Measurements from ENCODE around the gene IQSEC1.
A peak's percentile ranks its signal among the peaks of the same experiment; 100 is the strongest.

Gene IQSEC1

DNA sequence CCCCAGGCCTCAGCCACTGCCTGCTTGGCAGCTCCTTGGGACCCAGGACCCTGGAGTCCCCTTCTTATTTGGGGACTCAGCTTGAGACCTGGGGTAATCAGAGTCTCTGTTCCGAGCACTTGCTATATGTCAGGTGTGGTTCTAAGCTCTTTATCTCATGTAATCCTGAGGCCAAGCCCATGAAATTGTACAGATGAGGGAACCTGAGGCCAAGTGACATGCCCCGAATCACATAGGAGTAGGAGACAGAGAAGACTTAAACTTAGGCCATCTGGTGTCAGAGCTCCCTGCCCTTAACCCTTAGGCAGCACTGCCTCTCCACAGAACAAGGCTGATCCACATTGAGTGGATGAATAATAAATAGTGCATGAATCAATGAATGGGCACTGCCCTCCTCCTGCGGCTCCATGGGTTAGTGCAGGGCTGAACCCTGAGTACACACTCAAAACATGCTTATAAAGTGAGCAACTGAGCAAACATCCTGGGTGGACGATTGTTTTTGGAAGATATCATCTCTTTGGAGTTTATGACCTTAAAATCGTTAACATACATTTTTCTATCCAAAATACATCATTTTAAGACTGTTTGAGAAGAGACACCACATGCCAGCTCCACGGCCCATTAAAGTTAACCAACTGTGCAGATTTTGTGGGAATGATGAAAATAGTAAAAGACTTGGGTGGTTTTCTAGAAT, 33.2 kb upstream of the IQSEC1 start:
- DNase-seq: no peak

DNA sequence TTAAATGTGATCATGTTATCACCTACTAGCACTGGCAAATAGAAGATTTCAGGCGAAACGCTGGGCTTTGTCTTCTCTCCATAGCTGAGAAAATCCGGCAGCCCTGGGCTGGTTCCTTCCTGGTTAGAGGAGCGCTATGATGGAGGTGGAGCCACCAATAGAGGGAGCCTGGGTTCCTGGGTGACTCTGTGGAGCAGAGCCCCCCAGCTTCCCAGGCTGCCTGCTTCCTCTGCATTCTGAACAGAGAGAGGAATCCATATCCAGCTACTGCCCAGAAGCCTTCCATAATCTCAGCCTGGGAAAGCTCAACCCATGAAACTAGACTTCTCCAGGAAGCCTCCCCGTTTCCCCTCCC, 32.6 kb upstream of the IQSEC1 start:
- no peak for DNase-seq

DNA sequence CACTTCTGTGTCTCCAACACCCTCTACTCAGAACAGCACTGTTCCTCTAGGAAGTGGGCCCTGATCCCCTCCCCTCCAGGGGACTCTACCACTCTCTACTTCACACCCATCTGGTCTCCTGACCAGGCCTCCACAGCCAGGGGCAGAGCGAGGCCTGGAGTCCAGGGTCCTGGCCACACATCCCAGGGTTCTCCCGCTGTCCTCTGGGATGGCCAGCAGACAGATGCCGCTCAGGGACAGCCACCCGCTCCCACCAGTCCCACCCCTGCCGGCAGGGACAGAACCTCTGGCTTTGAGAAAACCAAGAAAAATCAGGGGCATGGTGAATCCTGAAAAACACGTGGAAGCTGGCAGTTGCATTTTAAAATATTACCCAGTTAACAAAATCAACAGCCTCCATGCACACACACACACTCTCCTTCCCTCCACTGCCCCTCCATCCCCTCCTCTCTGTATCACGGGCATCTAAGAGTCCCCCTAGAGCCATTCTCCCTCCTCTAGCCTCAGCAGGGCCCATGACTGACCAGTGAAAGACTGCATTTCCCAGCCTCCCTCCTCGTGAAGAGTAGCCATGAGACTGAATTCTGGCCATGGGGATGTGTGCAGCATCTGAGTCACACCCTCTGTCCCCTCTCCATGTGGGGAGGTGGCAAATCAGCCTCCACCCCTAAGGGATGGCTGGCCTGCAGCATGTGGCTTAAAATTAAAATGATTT, 32.1 kb upstream of the IQSEC1 start:
- no peak for DNase-seq

DNA sequence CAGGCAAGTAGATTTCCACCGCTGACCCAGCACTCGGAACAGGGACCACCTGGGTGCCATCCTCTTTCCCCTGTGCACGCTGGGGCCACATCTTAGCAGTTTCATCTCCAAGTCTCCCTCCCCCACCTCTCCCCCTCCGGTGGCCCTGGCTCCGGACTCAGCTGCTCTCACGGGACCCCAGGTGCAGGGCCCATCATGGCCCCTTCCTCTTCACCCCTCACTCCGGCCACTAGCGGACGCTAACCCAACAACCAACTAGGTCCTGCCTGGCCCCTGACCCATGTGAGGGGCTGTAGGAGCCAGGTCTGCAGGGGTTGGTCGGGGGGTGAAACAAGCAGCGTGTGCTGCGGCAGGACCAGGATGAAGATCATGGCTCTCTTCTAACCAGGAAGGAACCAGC, 31.3 kb upstream of the IQSEC1 start:
- DNase-seq: no peak

DNA sequence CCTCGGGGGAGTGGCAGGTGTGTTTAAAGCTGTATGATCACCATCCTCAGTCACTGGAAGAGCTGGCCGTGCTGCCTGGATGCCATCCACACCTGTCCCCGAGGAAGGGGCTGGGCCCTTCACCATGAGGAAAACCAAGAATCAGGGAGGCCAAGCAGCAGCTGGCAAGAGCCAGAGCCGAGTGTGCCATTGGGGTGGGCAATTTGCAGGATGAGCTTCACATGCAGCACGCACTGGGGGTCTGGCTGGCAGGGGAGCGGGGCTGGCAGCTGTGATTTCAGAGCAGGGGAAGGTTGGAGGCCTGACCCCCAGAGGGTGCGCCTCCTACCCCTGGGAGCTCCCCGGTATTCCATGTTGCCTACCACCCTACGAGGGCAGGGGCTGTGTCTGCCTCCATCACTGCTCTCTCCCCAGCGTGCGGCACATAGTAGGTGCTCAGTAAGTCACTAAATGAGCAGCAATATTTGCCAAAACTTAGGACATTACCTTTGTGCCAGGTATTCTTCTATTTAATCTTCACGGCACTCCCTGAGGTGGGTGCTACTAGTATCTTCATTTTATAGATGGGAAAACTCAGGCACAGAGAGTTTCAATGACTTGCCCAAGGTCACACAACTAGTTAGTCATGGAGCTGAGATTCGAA, 30.3 kb upstream of the IQSEC1 start:
- no peak for DNase-seq

DNA sequence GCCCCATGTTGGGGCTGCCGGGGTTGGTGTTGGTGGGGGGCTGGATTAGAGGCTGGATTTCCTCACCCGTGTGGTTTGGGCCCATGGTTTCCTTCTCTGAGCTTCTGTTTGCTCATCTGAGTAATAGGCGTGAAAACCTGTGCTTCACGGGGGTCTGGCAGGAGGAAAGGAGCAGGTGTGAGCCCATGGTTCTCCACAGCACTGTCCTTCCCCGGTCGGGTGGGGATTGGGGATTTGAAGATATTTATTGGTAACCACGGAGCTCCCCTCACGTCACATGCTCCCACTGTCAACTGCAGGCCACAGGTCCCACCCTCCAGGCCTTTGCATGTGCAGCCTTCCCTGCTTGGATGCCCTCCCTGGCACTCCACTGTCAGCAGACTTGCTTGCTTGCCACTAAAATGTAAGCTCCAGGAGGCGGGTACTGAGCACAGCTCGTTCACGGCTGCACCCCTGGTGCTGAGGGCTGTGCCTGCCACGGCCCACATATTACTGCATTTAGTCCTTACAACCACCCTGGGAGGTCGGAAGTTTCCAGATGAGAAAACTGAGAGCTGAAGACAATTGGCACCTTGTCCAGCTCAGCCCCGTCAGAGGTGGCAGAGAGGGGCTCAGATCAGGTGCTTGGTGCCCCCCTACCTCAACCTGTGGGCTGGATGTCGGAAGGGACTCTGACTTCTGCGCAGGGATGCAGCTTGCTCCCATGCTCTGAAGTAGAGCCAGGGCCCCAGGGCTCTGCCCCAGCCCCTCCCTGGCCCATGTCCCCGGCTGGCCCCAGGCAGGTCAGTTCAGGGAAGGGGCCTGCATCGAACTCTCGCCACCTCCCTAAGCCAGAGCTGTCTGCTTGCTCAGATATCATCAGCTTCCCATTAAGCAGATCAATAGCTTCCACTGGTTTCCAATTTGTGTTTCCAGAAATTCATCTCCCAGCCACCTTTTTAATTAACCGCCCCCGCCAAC, 29.4 kb upstream of the IQSEC1 start:
- DNase-seq: no peak

DNA sequence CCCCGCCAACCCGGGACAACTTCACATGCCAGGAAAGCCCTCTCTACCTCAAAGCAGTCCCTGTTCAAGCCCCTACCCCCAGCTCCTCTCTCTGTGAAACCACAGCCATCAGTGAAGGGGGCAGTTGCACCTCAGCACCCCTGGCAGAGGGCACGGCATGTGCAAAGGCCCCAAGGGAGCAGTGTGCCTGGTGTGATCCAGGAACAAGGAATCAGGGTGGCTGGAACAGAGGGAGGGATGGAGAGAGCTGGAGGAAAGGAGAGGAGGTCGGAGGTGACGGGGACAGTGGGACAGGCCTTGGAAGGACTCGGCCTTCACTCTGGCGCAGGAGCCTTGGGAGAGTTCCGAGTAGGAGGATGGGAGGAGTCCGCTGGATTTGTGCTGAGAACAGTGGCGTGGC, 26.5 kb upstream of the IQSEC1 start:
- DNase-seq: no peak

DNA sequence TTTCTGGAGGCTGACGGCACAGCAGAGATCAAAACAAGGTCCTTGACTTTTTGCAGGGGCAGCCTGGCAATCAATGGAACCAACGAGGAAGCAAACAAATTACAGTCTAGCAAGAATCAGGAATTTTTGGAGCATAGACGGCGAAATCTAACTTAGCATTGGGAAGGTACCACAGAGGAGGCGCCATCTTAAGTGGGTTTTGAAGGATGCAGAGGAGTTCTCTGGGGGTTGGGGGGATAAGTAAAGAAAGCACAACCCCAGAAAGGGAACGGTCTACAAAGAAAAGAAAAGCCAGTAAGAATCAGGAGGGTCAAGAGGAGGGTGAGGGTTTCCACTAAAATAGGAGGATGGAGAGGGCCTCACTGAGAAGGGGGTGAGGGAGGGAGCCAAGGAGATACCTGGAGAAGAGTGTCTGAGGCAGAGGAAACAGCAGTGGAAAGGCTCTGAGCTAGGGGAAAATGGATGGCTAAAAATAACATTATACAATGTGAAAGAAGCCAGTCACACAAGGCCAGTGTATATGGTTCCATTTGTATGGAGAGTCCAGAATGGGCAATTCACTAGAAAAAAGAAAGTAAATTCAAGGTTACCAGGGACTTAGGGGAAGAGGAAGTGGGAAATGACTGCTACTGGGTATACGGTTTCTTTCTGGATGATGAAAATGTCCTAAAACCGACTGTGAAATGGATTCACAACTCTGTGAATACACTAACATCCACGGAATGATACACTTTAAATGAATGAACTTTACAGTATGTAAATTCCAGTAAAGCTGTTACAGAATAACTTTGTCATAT, 25.2 kb upstream of the IQSEC1 start:
- DNase-seq: no peak

DNA sequence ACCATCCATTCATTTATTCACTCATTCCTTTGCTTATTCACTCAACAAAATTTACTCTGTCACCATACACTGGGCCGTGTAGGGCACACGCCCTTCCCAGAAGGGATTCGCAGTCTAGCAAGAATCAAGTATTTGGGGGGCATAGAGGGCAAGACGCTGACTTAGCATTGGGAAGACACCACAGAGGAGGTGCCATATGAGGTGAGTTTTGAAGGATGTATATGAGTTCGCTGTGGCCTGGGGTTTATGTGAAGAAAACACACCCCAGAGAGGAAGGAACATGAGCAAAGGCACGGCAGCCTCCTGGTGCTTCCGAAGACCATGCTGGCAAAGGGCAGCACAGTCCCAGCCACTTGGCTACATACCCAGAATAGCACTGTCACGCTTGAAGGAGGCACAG, 23.1 kb upstream of the IQSEC1 start:
- DNase-seq: no peak

DNA sequence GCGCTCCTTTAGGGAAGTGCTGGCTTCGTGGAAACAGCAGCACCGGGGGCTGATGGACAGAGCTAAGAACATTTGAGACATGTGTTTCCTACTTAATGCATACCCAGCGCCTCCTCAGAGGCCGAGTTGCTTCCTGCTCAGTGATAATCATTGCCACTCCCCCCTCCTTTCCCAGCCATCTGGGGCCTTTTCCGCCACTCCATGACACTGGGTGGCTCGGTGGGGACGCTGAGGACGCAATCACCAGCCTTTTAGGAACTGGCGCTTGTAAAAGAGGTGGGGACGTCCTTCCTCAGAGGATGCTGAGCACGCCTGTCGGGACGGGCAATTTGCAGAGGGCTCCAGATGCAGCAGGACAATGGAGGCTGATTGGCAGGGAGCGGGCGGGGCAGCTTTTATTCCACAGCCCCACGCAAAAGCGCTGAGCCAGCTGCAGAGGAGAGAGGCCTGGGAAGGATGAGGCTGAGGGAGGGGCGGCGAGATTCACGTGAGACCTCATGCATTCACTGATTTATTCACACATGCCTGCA, 22.2 kb upstream of the IQSEC1 start:
- no peak for DNase-seq

DNA sequence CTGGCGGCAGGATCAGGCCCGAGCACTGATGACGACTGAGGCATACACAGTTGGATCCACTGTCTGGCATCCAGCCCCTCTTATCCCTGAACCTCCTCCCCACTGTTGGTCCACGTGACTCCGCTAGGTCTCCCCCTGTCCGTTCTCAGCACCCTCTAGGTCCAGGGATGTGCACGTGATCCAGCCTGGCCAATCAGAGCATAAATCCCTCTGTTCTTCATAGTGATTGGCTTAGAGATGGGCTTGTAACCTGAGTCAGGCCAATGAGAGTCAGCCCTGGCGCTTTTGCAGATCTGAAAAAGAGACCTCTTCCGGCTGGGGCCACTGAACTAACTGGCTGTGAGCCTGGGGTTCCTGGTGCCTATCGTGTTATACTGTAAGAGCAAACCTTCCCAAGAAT, 20.5 kb upstream of the IQSEC1 start:
- no peak for DNase-seq

DNA sequence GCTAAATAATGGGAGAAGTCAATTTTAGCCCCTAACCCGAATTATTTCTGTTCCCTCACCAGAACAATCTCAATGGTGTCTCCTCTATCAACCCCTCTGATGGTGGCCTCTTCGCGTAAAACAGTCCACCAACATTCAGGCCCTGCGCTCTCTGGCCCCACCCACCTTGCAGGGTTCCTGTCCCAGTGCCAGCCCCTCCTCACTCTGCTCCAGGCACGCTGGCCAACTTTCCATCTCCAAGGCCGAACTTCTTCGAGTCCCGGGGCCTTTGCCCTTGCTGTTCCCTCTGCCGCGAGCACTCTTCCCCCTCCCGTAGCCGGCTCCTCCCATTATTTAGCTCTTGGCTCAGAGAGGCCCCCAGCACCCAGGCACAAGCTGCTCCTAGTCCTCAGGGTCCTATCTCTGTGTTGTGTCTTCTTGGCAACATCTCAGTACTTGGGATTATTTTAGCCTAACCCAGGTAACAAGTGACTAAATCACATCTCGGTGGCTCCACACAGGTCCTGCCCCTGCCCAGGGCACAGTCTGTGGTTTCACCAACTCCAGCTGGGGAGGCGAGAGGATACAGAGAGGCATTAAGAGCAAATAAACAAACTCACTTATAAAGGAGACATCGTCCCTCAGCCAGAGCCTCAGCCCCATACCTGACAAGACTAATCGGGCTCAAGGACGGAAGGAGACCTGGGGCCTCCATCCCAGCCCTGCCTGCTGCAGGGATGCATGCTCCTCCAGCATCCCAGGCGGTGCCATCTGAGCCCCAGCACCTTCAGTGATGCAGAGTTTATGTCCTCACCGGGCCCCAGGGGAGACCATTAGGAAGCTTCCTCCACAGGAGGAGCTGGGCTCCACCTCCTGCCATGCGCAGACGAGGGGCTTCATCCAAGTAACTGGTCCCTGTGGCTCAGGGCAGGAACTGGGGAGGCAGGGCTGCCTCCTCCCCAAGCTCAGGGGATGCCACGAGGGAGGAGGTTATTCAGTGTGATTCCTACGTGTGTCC, 19.7 kb upstream of the IQSEC1 start:
- DNase-seq: no peak

DNA sequence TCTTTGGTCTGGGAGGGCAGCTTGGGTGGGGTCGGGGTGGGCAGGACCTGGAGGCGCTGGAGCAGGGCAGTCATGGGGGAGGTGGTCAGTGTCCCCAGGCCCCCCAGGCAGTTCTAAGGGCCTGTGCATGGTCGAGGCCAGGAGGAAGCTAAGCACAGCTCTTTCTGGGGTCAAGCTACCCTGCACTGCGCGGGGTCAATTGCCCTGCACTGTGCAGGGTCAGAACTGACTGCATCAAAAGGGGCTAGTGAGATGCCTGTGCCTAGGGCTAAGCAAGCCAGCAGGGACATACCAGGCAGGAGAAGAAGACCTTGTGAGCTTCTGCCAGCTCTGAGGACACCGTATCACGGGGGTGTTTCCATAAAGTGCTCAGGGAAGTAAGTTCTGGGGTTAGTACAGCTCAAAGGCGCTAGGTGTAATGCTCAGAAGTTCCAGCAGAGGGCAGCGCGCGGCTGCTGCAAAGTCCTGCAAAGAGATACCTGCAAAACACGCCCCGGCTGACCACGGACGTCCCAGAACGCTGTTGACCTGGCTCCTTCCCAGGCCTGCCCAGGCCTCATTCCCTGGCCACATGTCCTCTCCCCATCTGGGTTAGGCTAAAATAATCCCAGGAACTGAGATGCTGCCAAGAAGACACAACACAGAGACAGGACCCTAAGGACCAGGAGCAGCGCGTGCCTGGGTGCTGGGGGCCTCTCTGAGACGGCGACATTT, 18.8 kb upstream of the IQSEC1 start:
- DNase-seq: peak; percentile 10

DNA sequence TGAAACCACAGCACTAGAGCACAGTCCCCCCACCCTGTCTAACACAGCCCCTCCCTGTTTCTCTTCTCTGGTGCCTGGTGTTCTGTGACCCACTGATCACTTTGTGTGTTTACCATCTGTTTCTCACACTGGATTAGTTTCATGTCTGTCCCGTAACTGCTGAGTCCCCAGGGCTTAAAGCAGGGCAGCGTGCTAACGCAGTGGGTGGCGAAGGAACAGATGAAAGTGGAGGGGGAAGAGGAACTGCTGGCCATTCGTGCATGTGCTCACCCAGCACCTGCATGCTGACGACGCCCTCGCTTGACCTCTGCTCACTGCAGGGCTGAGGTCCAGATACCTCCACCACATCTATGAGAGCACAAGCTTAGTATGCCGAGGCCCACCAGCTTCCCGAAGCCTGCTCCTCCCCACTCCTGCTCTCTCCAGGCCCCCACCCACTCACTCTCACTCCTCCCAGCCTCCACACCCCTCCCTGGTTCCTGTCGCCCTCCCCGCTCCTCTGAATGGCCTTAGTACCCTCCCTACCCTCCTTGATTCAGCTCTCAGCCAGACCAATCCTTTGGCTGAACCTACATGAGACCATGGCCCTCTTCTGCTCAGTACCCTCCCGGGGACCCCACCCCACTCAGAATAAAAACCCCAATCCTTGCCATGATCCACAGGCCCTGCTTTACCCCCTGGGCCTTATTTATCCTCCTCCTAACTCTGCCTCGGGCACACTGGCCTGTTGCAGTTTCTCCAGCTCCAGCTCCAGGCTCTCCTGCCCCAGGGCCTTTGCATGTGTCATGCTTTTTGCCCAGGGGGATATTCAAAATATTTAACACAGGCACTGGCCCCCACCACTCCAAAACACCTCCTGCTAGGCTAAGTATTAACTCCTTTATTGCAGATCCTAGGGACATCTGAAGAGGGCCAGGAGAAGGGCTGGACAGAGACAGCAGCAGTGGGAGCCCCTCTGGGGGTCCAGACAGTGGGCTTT, 15.1 kb upstream of the IQSEC1 start:
- DNase-seq: no peak

DNA sequence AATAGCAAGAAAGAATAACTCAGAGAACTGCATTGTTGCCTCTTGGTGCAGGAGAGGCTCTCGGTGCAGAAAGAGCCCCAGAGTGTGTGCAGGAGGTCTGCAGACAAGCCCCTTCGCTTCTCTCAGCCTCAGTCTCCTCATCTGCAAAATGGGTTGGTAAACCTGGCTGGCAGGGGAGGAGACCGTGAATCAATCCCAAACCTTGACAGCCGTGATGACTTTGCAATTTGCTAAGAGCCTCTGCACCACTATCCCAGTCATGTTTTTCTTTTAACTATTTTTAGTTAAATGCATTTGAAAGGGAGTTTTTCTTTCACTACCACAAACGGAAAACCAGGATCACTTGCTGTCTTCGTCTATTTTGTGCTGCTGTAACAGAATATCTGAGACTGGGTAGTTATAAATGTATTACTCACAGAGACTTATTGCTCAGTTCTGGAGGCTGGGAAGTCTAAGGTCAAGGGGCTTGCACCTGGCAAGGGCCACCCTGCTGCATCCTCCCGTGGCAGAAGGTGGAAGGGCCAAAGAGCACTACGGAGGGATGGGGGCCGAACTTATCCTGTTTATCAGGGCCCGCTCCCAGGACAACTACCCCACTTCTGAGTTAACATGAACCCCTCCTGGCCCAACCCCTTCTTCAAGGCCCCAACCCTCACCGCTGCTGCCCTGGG, 14.2 kb upstream of the IQSEC1 start:
- DNase-seq: no peak

DNA sequence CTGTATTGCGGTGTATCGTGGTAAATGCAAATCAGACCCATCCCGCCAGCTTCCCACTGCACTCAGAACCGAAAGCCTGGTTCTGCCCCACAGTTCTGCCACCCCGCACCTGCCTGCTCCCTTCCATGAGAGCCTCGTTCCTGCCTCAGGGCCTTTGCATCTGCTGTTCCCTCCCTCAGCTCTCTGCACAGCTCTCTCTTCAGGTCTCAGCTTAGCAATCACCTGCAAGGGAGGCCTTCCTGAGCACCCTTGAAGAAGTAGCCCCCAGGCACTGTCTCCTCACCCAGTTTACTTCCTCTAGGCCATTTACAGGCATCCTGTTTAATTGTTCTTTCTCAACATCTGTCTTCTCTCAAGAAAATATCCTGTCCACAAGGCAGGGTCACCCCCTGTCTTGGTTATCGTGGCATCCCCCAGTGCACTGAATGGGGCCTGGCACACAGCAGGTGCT, 13.3 kb upstream of the IQSEC1 start:
- DNase-seq: no peak

DNA sequence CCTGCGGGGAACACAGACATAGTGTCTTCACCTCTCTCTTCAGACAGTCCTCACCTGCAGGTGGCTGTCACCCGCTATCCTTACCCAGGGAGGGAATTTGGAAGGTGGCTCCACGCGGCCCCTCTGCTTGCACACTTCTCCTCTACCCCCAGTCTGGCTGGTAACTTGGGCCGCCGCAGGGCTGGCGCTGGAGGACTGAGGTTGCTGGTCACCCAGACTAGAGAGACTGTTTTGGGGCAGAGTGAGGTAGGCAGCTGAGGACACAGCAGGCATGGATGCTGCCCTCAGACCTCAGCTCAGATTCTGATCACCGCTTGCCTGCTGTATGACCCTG, 12.6 kb upstream of the IQSEC1 start:
- no peak for DNase-seq

Measured in T1000 (cell line).